ENCODE results near the gene ANGPT4. TPM values are rescaled to one million over a fixed set of nuclear protein-coding genes. Genes with fewer than 3 reads are reported as not detected.

ANGPT4 gene
- total and polyA plus RNA-seq, 2 of the 8 experiments (the other 6 are each of a cell fraction or from before 2014, with no cell fraction given) = 0.07 to 0.33 TPM

- H3K23me2 ChIP-seq (ENCODE audit: low read depth, low read length) = no peaks in the 10 kb centered on the region; the same call in 1 of the 2 replicates
- no peak overlapping the region for H2AK5ac ChIP-seq (ENCODE audit: low read depth, low read length)
- no peak overlapping the region for H3K4me2 ChIP-seq (ENCODE audit: insufficient read depth in 1 of 2, low read depth in 2 of 2, low read length in 2 of 2)
- no peak overlapping the region for H3K56ac ChIP-seq (replicated peaks; ENCODE audit: insufficient read length, low read depth, low read length)
- H3K4me3 ChIP-seq (ENCODE audit: extremely low read depth in 1 of 4, insufficient read depth in 2 of 4, low read depth in 3 of 4, low read length in 4 of 4) = no peak overlapping the region
- H3K27me3 ChIP-seq (replicated peaks in 1 of 4; ENCODE audit: control insufficient read depth in 3 of 4, extremely low read depth in 1 of 4, insufficient read depth in 3 of 4, low read length in 3 of 4) = peaks cover 0 to 3% (median 0%) of the 10 kb centered on the region in 4 experiments; a peak in 1 of 7 replicates
- no peak for FAIRE-seq
- ChIA-PET POLR2A (ENCODE audit: partially characterized antibody) (interaction anchor here (1.1 to 1.2 kb wide), 2 partner anchors 9 to 28 kb away, joined by 3 to 6 read pairs; no protein-coding TSS in a partner anchor), CTCF (ENCODE audit: partially characterized antibody) (interaction anchor here (0.6 to 6.7 kb wide), 9 partner anchors 9 to 272 kb away, joined by 3 to 79 read pairs (median 3); no protein-coding TSS in a partner anchor)
- no peak overlapping the region for H2BK5ac ChIP-seq (ENCODE audit: low read depth, low read length)
- H2BK20ac ChIP-seq (ENCODE audit: low read length) = no peak overlapping the region
- no peak overlapping the region for H2AFZ ChIP-seq (ENCODE audit: low read length)
- no peaks in the 10 kb centered on the region for H3K9me3 ChIP-seq (ENCODE audit: insufficient read depth in 2 of 2, low read depth in 1 of 2, low read length in 1 of 2)
- no peak overlapping the region for H3K27ac ChIP-seq (ENCODE audit: low read depth, low read length)
- no peak overlapping the region for H4K91ac ChIP-seq (replicated peaks; ENCODE audit: insufficient read length, low read length)
- H2BK12ac ChIP-seq (ENCODE audit: low read depth, low read length) = 0 out of 2 replicates have a peak overlapping the region, but pooled peaks have one; percentile 17
- no peak overlapping the region for H3K9ac ChIP-seq (replicated peaks in 1 of 4; ENCODE audit: extremely low read depth in 1 of 4, low read depth in 3 of 4, low read length in 3 of 4)
- H3K4me1 ChIP-seq (replicated peaks in 1 of 4; ENCODE audit: control insufficient read depth in 3 of 4, insufficient read depth in 4 of 4, low read length in 3 of 4) = peaks cover 0 to 16% (median 5%) of the 10 kb centered on the region in 4 experiments; a peak in 4 of 7 replicates
- H3K18ac ChIP-seq (ENCODE audit: extremely low read depth, low read length) = no peak overlapping the region
- H4K5ac ChIP-seq (ENCODE audit: insufficient read length, low read depth, low read length) = no peak overlapping the region
- H4K20me1 ChIP-seq (replicated peaks in 1 of 2; ENCODE audit: control insufficient read depth in 1 of 2, insufficient read depth in 2 of 2, low read length in 2 of 2) = no peaks in the 10 kb centered on the region
- H3K14ac ChIP-seq (ENCODE audit: insufficient read length) = no peak overlapping the region
- no peaks in the 10 kb centered on the region for H3K36me3 ChIP-seq (ENCODE audit: control insufficient read depth in 2 of 4, insufficient read depth in 4 of 4, low read length in 3 of 4)
- H2BK15ac ChIP-seq (ENCODE audit: low read length) = no peak overlapping the region
- H3K79me2 ChIP-seq (ENCODE audit: control insufficient read depth in 1 of 2, insufficient read depth in 2 of 2, low read length in 2 of 2) = no peaks in the 10 kb centered on the region
- H2BK120ac ChIP-seq (replicated peaks; ENCODE audit: low read depth, low read length) = no peak overlapping the region
- 90% methylated on average over 15 of the region's 15 CpGs; no CpG with 5 or more reads in 1 of the 2 experiments for WGBS, 2 experiments (ENCODE audit: extremely low coverage in 1 of 2, insufficient coverage in 1 of 2, insufficient read length in 1 of 2, insufficient replicate concordance in 2 of 2, low coverage in 1 of 2, low lambda C conversion rate in 2 of 2, missing lambda C conversion rate in 1 of 2)
- no peak for DNase-seq (ENCODE audit: low read depth in 1 of 2, low spot score in 2 of 2)
- H3K4ac ChIP-seq (replicated peaks; ENCODE audit: insufficient read length, low read depth, low read length) = peak overlapping the region; percentile 25
- H4K8ac ChIP-seq (ENCODE audit: extremely low read depth, insufficient read depth, low read length) = peak overlapping the region; percentile 42; the same call in 1 of the 2 replicates
- no peak overlapping the region for H3K23ac ChIP-seq (ENCODE audit: insufficient read length)
- no peaks in the 10 kb centered on the region for H3K79me1 ChIP-seq (ENCODE audit: low read depth, low read length)
- TF ChIP-seq RXRA (IDR thresholded peaks at IDR 0.05; ENCODE audit: insufficient read depth, low read depth, low read length) (no peak), RAD21 (IDR thresholded peaks at IDR 0.05 in 1 of 2, conservative IDR thresholded peaks at IDR 0.05 in 1 of 2; ENCODE audit: low read depth in 2 of 2, low read length in 2 of 2) (no peak), EZH2 (IDR thresholded peaks at IDR 0.05; ENCODE audit: low read depth, low read length, severe bottlenecking) (no peak), CHD1 (IDR thresholded peaks at IDR 0.05; ENCODE audit: low read depth, low read length) (no peak), POLR2AphosphoS5 (IDR thresholded peaks at IDR 0.05; ENCODE audit: low read depth, low read length) (no peak), SP4 (IDR thresholded peaks at IDR 0.05; ENCODE audit: low read length) (no peak), CTCF (IDR thresholded peaks at IDR 0.05; ENCODE audit: control extremely low read depth in 1 of 3, insufficient read depth in 1 of 3, low read depth in 1 of 3, low read length in 3 of 3) (no peak), KDM1A (IDR thresholded peaks at IDR 0.05; ENCODE audit: borderline replicate concordance, low read length) (no peak)
Measured at GRCh38 chr20:914727-915498, 1.2 kb downstream of the ANGPT4 start.
